C4-2B (cell line): Measurements from ENCODE around the gene PPP6C.
A peak's percentile ranks its signal among the peaks of the same experiment; 100 is the strongest.
"Not testable (repeated sequence)": the region's sequence is repeated elsewhere in the genome, so short reads cannot be mapped to it uniquely, and the experiment has no call there.

ENCODE experiments used
- H3K27ac ChIP-seq: fragments of 450-650 bp; 2 replicates; pipeline ENCODE4 v1.5.1; 2017
- ZFX ChIP-seq: fragments of 450-650 bp; IDR thresholded peaks from 2 replicates; pipeline ENCODE4 v1.6.1; 2017
- TF ChIP-seq, protein P1 (sequence below): fragments of 450-650 bp; conservative IDR thresholded peaks from 2 replicates; pipeline ENCODE4 v1.5.1; 2017; ENCODE audit warnings: mild to moderate bottlenecking

Gene PPP6C

DNA sequence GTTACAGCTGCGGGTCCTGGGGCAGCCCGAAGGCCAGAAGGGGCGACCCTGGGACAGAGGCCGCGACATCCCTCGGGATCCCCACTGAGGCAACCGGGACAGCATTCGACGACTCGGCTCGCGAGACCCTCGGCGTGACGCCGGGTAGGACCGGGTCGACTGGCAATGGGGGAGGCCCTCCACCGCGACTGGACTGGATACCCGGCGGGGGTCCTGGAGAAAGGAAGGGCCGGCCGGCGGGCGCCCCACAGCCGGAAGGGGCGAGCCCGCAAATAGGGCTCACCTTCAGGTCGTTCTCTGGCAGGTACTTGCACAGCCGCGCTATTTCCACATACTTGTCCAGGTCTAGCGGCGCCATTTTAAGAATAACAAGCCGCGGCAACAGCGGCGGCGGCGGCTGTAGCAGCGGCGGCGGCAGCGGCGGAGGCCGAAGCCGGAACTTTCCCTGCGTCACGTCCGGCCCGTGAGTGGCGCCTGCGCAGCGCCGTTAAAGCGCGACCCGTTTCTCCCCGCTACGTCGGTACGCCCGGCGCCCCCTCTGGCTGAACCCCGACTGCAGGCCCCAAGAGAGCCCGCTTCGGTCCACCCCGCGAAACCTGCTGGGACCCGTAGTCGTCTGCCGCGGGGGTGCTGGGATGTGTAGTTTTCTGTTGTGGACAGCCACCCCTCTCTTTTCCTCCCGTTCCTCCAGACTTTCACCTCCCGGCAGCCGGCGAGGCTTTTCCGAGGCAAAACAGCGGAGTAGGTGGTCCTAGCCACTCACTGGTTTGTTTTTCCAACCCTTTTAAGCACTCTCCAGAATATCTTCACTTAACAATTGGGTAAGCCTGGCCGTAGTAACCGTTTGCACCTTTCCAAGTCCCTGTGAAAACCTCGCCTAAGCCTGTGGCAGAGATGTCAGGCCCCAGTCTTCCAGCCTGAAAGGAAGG is at the start of gene PPP6C:
TSS of gene PPP6C (minus strand) at position 443 of the 929 bp plus-strand sequence. CDS start at position 358, 85 bp downstream.
- H3K27ac ChIP-seq, result peak within 1 kb of the TSS; percentile 82
- TF ChIP-seq, protein P1, sequence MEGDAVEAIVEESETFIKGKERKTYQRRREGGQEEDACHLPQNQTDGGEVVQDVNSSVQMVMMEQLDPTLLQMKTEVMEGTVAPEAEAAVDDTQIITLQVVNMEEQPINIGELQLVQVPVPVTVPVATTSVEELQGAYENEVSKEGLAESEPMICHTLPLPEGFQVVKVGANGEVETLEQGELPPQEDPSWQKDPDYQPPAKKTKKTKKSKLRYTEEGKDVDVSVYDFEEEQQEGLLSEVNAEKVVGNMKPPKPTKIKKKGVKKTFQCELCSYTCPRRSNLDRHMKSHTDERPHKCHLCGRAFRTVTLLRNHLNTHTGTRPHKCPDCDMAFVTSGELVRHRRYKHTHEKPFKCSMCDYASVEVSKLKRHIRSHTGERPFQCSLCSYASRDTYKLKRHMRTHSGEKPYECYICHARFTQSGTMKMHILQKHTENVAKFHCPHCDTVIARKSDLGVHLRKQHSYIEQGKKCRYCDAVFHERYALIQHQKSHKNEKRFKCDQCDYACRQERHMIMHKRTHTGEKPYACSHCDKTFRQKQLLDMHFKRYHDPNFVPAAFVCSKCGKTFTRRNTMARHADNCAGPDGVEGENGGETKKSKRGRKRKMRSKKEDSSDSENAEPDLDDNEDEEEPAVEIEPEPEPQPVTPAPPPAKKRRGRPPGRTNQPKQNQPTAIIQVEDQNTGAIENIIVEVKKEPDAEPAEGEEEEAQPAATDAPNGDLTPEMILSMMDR, result peak; percentile 74
- TF ChIP-seq ZFX, result peak; percentile 83

DNA sequence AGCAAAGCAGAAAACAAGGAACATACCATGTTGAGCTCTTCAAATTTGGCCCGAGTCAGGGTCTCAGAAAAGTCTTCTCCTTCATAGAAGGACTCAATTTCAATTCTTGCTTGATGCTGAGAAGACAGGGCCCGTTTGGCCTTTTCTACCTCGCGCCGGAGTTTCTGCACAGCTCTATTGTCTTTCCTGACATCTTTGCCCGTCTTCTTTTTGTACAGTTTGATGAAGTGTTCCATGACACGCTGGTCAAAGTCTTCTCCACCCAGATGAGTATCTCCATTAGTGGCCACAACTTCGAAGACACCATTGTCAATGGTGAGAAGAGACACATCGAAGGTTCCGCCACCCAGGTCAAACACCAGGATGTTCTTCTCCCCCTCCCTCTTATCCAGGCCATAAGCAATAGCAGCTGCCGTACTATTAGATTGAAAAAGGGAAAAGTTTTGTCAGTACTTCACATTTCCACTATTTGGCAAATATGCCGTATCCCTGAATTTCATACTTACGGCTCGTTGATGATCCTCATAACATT is 49.4 kb upstream of the PPP6C start:
- H3K27ac ChIP-seq, result no peak overlapping the region
- no peak for TF ChIP-seq ZFX
- TF ChIP-seq, protein P1, result no peak

DNA sequence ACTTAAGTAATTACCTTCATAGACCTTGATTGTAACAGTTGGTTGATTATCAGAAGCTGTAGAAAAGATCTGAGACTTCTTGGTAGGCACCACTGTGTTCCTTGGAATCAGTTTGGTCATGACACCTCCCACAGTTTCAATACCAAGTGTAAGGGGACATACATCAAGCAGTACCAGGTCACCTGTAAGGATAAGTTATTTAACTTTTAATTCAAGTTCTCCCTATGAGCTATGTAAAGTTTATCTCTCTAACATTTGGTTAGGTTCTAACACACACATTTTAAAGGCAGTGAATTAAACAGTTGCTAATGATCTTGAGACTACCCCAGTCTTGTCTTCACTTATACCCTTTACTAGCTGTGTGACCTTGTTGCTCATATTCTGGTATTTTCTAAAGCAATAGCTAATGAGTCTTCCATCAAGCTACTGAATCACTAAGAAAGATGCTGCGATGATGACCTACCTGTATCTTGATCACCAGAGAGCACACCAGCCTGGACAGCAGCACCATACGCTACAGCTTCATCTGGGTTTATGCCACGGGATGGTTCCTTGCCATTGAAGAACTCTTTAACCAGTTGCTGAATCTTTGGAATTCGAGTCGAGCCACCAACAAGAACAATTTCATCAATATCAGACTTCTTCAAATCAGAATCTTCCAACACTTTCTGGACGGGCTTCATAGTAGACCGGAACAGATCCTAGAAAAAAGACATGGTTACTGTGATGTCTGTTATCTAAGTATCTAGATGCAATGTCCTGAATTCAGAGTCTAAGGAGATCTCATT is 48.7 kb upstream of the PPP6C start:
- no peak overlapping the region for H3K27ac ChIP-seq

DNA sequence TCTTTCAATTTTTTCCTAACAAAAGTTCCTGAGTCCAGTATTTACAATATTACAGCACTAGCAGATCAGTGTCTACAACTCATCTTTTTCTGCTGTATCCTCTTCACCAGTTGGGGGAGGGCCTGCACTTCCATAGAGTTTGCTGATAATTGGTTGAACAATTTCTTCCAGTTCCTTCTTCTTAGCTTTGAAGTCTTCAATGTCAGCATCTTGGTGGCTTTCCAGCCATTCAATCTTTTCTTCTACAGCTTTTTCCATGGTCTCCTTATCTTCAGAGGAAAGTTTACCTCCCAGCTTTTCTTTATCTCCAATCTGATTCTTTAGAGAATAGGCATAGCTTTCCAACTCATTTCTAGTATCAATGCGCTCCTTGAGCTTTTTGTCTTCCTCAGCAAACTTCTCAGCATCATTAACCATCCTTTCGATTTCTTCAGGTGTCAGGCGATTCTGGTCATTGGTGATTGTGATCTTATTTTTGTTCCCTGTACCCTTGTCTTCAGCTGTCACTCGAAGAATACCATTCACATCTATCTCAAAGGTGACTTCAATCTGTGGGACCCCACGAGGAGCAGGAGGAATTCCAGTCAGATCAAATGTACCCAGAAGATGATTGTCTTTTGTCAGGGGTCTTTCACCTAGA is 47.0 kb upstream of the PPP6C start:
- not testable (repeated sequence) for H3K27ac ChIP-seq

More for the DNA sequence above, 48.7 kb upstream of the PPP6C start:
- TF ChIP-seq, protein P1, result no peak

DNA sequence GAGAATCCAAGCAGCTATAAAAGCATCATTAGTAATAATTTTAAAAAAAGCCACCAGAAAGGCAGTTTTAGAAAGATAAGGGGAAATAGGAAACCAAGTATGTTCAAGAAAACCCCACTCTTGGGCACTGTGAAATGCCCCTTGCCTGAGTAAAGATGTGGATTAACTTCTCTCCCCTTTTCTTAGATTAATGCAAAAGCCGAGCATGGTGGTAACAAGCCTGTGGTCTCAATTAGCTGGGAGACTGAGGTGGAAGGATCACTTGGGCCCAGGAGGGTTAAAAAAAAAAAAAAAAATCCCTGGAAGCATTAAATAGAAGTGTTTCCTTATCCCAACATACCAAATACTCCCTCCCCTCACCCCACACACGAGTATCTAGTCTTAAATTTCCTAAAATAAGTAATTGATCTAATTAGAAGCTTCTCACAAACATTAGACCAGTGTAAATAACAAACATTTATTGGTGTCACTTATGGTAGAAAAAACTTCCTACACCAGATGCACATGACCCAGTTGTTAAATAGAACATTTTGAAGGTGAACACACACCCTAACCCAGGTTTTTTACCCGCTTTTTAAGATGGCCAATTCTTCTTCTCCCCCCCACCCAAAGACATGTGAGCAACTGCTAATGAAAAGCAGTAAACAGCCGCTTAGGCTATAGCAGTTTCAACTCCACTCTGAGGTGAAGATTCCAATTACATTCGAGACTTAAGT is 46.4 kb upstream of the PPP6C start:
- H3K27ac ChIP-seq, result no peak overlapping the region

DNA sequence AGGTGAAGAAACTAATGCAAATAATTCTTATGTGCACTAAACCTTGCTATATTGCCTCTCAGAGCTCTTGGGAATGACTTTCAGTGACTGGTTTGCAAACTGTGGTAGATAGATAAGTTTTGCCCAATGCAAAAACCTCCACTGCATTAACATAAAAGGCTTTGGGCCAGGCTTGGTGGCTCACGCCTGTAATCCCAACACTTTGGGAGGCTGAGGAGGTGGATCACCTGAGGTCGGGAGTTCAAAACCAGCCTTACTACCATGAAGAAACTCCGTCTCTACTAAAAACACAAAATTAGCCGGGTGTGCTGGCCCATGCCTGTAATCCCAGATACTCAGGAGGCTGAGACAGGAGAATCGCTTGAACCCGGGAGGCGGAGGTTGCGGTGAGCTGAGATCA is 44.5 kb upstream of the PPP6C start:
- not testable (repeated sequence) for H3K27ac ChIP-seq

More for the DNA sequence above, 46.4 kb upstream of the PPP6C start:
- no peak for TF ChIP-seq ZFX
- TF ChIP-seq, protein P1, result no peak

DNA sequence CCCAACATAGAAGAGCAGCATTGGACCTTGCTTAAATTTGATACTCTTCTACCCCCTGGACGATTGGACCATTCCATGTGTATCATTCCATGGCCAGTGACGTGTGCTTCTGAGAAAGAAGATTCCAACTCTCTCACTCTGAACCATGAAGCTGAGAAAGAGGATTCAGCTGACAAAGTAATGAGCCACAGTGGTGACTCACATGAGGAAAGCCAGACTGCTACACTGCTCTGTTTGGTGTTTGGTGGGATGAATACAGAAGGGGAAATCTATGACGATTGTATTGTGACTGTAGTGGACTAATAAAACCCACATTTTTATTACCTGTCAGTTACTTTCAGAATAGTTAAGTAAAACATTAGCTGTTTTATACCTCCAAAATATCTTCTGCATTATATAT is 44.1 kb upstream of the PPP6C start:
- no peak for TF ChIP-seq ZFX
- TF ChIP-seq, protein P1, result no peak
- H3K27ac ChIP-seq, result no peak overlapping the region
